ENCODE results near the gene CASQ2.

GRCh38 chr1:115771094-115771846, 2.8 kb upstream of the CASQ2 start:
- TF ChIP-seq CTCF (IDR thresholded peaks at IDR 0.05) (no peak), POLR2A (IDR thresholded peaks at IDR 0.05) (no peak)
